HEK293T (cell line): ENCODE data around the gene PAK5.

Experiments
- CTCF ChIA-PET: fragments of 350-600 bp; formaldehyde crosslinking; extraction: SDS; loops from one replicate; lab custom pipeline; 2021; ENCODE audit warnings: antibody characterized with exemption, inconsistent platforms; lab: Yijun Ruan, JAX
- POLR2A ChIA-PET: fragments of 350-600 bp; formaldehyde crosslinking; extraction: SDS; loops from one replicate; lab custom pipeline; 2020; ENCODE audit warnings: antibody characterized with exemption, inconsistent platforms; lab: Yijun Ruan, JAX
- DNase-seq: peaks from one replicate; pipeline ENCODE4 v3.0.0; 2012; ENCODE audit warnings: mixed read lengths; ENCODE audit errors: extremely low spot score
- ARNT ChIP-seq: fragments of 450-650 bp; IDR thresholded peaks from 2 replicates; pipeline ENCODE4 v1.6.1; 2017; ENCODE audit warnings: mild to moderate bottlenecking
- BHLHE40 ChIP-seq: fragments of 450-650 bp; IDR thresholded peaks from 2 replicates; pipeline ENCODE4 v1.6.1; 2016; ENCODE audit warnings: mild to moderate bottlenecking, moderate library complexity, borderline replicate concordance
- CTBP1 ChIP-seq: fragments of 450-650 bp; IDR thresholded peaks from 2 replicates; pipeline ENCODE4 v1.6.1; 2016; ENCODE audit warnings: borderline replicate concordance
- ELF4 ChIP-seq: fragments of 450-650 bp; IDR thresholded peaks from 2 replicates; pipeline ENCODE4 v1.6.1; 2017; ENCODE audit warnings: antibody characterized with exemption
- FOXA1 ChIP-seq: fragments of 450-650 bp; IDR thresholded peaks from 2 replicates; pipeline ENCODE4 v1.6.1; 2016; ENCODE audit warnings: mild to moderate bottlenecking
- FOXK2 ChIP-seq: fragments of 450-650 bp; IDR thresholded peaks from 2 replicates; pipeline ENCODE4 v1.6.1; 2016; ENCODE audit warnings: mild to moderate bottlenecking
- FOXM1 ChIP-seq: fragments of 450-650 bp; IDR thresholded peaks from 2 replicates; pipeline ENCODE4 v1.6.1; 2017; ENCODE audit warnings: mild to moderate bottlenecking, borderline replicate concordance
- HDGF ChIP-seq: fragments of 450-650 bp; IDR thresholded peaks from 2 replicates; pipeline ENCODE4 v1.6.1; 2017; ENCODE audit warnings: antibody characterized with exemption, borderline replicate concordance
- L3MBTL2 ChIP-seq: fragments of 450-650 bp; conservative IDR thresholded peaks from 2 replicates; pipeline ENCODE4 v1.6.1; 2016; ENCODE audit warnings: mild to moderate bottlenecking
- LEF1 ChIP-seq: fragments of 450-650 bp; IDR thresholded peaks from 2 replicates; pipeline ENCODE4 v1.6.1; 2017; ENCODE audit warnings: mild to moderate bottlenecking, borderline replicate concordance
- NFRKB ChIP-seq: fragments of 450-650 bp; IDR thresholded peaks from 2 replicates; pipeline ENCODE4 v1.6.1; 2016; ENCODE audit warnings: mild to moderate bottlenecking, moderate library complexity
- PKNOX1 ChIP-seq: fragments of 450-650 bp; IDR thresholded peaks from 2 replicates; pipeline ENCODE4 v1.6.1; 2016
- SP1 ChIP-seq: fragments of 450-650 bp; IDR thresholded peaks from 2 replicates; pipeline ENCODE4 v1.6.1; 2017
- SUZ12 ChIP-seq: fragments of 450-650 bp; IDR thresholded peaks from 2 replicates; pipeline ENCODE4 v1.6.1; 2016; ENCODE audit warnings: mild to moderate bottlenecking
- TARDBP ChIP-seq: fragments of 450-650 bp; IDR thresholded peaks from 2 replicates; pipeline ENCODE4 v1.6.1; 2016
- ZNF384 ChIP-seq: fragments of 450-650 bp; IDR thresholded peaks from 2 replicates; pipeline ENCODE4 v1.6.1; 2016

PAK5 gene

DNA sequence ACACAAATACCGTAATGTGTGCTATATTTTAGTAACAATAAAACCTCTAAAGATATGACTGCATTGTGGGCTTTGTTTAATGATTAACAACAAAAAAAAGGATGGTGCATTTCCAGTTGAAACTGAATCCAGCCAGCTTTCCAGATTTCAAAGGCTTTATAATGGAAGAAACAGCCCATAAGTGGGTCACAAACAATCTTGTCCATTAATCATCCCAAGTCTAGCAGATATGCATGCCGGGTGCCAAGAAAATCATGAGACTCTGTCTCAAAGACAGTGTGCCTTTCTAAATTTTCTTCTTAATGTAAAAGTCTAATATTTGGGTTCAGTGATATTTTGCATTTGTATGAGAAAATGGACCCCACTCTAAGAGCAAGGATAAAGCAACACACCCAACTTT, 345.1 kb downstream of the PAK5 start:
- ChIA-PET POLR2A (no interaction called here), CTCF (no interaction called here)
- no peak for DNase-seq
- TF ChIP-seq BHLHE40: no peak

DNA sequence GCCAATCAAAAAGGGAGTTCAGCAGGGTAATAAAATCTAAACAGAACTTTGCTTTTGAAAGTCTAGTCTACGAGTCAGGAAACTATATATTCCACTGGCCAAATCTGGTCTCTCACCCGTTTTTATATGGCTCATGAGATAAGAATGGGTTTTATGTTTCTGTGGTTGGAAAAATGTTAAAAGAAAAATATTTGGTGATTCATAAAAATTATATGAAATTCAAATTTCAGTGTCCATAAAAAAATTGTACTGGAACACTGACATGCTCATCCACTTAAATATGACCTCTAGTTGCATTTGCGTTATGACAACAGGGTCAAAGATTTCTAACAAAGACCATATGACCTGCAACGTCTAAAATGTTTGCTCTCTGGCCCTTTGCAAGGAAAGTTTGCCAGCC, 346.8 kb downstream of the PAK5 start:
- TF ChIP-seq FOXA1: no peak
- no peak for TF ChIP-seq SP1
- no peak for TF ChIP-seq SUZ12
- no peak for TF ChIP-seq FOXK2
- no peak for TF ChIP-seq ZNF384
- TF ChIP-seq ELF4: no peak
- ChIA-PET POLR2A (no interaction called here), CTCF (interaction anchor here (0.6 kb wide), 1 partner anchor 495 kb away, joined by 3 read pairs; no protein-coding TSS in a partner anchor)
- no peak for DNase-seq

DNA sequence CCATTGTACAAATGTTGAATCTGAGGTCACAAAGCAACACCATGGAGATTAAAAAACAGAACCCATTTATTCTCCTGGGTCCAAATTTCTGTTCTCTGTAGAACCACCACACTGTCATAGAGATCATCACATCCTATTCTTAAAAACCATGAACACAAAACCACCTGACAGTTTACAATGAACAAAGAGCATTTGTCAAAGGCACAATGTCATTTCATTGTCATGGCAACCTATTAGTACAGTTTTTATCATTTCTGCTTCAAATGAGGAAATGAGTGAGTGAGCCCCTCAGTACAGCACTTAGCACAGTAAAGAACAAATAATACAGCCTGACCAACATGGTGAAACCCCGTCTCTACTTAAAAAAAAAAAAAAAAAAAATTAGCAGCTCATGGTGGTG, 347.6 kb downstream of the PAK5 start:
- no peak for DNase-seq
- CTCF ChIA-PET: interaction anchor here (0.6 kb wide), 1 partner anchor 495 kb away, joined by 3 read pairs; no protein-coding TSS in a partner anchor
- POLR2A ChIA-PET: no interaction called here
- TF ChIP-seq HDGF (no peak), CTBP1 (no peak), SP1 (no peak), LEF1 (no peak), NFRKB (no peak), BHLHE40 (no peak), FOXK2 (no peak), ARNT (no peak), FOXM1 (no peak), L3MBTL2 (no peak)

DNA sequence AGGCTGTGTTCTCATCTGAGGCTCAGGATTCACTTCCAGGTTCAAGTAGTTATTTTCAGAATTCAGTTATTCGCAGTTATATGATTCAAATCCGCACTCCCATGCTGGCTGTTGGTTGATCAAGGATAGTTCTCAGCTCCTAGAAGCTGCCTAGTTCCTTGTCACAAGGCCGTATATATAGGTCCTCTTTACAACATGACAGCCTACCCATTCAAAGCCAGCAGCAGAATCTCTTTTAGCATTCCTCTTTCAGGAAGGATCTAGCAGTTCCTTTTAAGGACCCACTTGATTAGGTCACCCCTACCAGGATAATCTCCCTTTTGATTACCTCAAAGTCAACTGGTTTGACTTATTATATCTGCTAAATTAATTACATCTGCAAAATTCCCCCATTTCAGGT, 348.2 kb downstream of the PAK5 start:
- TF ChIP-seq HDGF (no peak), LEF1 (no peak), NFRKB (no peak), FOXM1 (no peak), ARNT (no peak), SUZ12 (no peak), CTBP1 (no peak), PKNOX1 (no peak), L3MBTL2 (no peak), FOXK2 (no peak), TARDBP (no peak), SP1 (no peak), BHLHE40 (no peak), FOXA1 (no peak), ELF4 (no peak), ZNF384 (no peak)
- ChIA-PET POLR2A (no interaction called here), CTCF (no interaction called here)
- DNase-seq: no peak

DNA sequence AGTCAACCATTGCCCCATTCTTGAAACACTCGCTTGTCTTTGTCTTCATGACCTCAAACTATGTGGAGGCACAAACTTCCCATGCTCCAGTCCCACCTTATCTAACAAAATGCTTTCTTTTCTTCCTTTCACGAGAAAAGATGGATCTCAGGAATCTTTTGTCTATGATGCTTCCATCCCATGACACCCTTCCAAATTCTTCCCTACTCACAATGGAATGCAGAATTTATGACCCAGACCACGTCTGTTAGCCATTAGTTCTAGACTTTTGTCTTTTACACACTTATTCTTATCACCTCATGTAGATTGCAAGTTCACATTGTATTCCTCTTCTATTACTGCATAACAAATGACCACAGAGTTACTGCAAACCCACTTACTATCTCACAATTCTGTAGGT, 348.7 kb downstream of the PAK5 start:
- ChIA-PET CTCF (no interaction called here), POLR2A (no interaction called here)
- TF ChIP-seq CTBP1 (no peak), ELF4 (no peak), FOXM1 (no peak), L3MBTL2 (no peak), ZNF384 (no peak), FOXA1 (no peak), TARDBP (no peak), NFRKB (no peak), PKNOX1 (no peak), SUZ12 (no peak), ARNT (no peak), HDGF (no peak), FOXK2 (no peak), LEF1 (no peak), BHLHE40 (no peak), SP1 (no peak)
- no peak for DNase-seq

DNA sequence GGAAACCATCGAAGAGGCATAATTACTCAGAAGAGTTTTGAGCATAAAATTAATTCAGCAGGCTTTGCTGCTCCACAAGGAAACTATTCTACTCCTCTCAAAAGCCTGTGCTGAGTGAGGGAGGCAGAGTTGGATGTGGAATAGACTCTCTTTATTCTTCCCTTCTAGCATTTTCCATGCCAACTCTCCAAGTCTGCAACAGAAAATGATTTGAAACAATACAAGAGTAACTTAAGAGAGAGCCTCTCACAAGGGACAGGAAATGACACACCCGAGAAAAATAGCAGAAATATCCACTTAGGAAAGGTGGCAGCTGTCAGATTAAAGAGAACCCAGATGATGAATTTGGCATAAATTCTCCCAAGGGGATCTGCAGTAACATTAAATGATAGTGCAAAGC, 350.8 kb downstream of the PAK5 start:
- ChIA-PET CTCF (no interaction called here), POLR2A (no interaction called here)
- TF ChIP-seq SUZ12: no peak
- no peak for DNase-seq
